ENCODE measurements around the gene OR9I1.

OR9I1 gene

GRCh38 chr11:58125469-58125868, at the start of gene OR9I1:
OR9I1 (minus strand) TSS chr11:58125530; CDS start chr11:58119444, 6,086 bp downstream.
- DNase-seq (ENCODE audit: low spot score) = no peak

GRCh38 chr11:58165504-58166106, 40.3 kb upstream of the OR9I1 start:
- no peak for DNase-seq (ENCODE audit: low spot score)

GRCh38 chr11:58164990-58165389, 39.7 kb upstream of the OR9I1 start:
- DNase-seq (ENCODE audit: low spot score) = no peak

GRCh38 chr11:58164389-58164788, 39.1 kb upstream of the OR9I1 start:
- DNase-seq (ENCODE audit: low spot score) = no peak

GRCh38 chr11:58152781-58153180, 27.5 kb upstream of the OR9I1 start:
- no peak for DNase-seq (ENCODE audit: low spot score)

GRCh38 chr11:58142761-58143160, 17.4 kb upstream of the OR9I1 start:
- no peak for DNase-seq (ENCODE audit: low spot score)

- no peak for DNase-seq (ENCODE audit: low spot score)
Observed at GRCh38 chr11:58135171-58135570, 9.8 kb upstream of the OR9I1 start.

- DNase-seq (ENCODE audit: low spot score) = no peak
Observed at GRCh38 chr11:58134151-58134550, 8.8 kb upstream of the OR9I1 start.

GRCh38 chr11:58133309-58134076, 8.2 kb upstream of the OR9I1 start:
- no peak for DNase-seq (ENCODE audit: low spot score)

GRCh38 chr11:58127350-58127749, 2.0 kb upstream of the OR9I1 start:
- DNase-seq (ENCODE audit: low spot score) = no peak

GRCh38 chr11:58121096-58121495, 4.2 kb downstream of the OR9I1 start:
- DNase-seq (ENCODE audit: low spot score) = no peak

GRCh38 chr11:58097437-58097836, 27.9 kb downstream of the OR9I1 start:
- DNase-seq (ENCODE audit: low spot score) = no peak

- no peak for DNase-seq (ENCODE audit: low spot score)
Observed at GRCh38 chr11:58086528-58086927, 38.8 kb downstream of the OR9I1 start.

- no peak for DNase-seq (ENCODE audit: low spot score)
Observed at GRCh38 chr11:58075781-58076180, 49.5 kb downstream of the OR9I1 start.

- no peak for DNase-seq (ENCODE audit: low spot score)
Observed at GRCh38 chr11:58070585-58070984, 54.7 kb downstream of the OR9I1 start.

- no peak for DNase-seq (ENCODE audit: low spot score)
Observed at GRCh38 chr11:58068655-58069054, 56.7 kb downstream of the OR9I1 start.

- no peak for DNase-seq (ENCODE audit: low spot score)
Observed at GRCh38 chr11:58067685-58068084, 57.6 kb downstream of the OR9I1 start.
